HT1080 (cell line): Measurements from ENCODE around the gene TRIM61. TPM values are rescaled to one million over a fixed set of nuclear protein-coding genes. Genes with fewer than 3 reads are reported as not detected.
"Not testable (repeated sequence)": the region's sequence is repeated elsewhere in the genome, so short reads cannot be mapped to it uniquely, and the experiment has no call there.

Source experiments
- DNase-seq: peaks from one replicate; pipeline ENCODE4 v3.0.0-alpha.2; 2015; ENCODE audit warnings: low read depth
- polyA plus RNA-seq, 2 experiments: library from polyadenylated mRNA; depleted of rRNA; stranded (reverse); fragments of >200 nt; gene quantifications; 2 replicates each; pipeline ENCODE4 v1.2.3, GENCODE V29; 2015
- total RNA-seq: library from RNA; depleted of rRNA; stranded (reverse); fragments of >200 nt; shearing (Covaris generic); gene quantifications from 2 replicates; pipeline ENCODE4 v1.2.3, GENCODE V29; 2014; rRNA removed

Gene TRIM61
- 2.4 and 3.9 TPM in 2 replicates for total RNA-seq
- polyA plus RNA-seq (2015; cell fraction: cytosol; rRNA removed) = 2.3 and 2.9 TPM in 2 replicates
- polyA plus RNA-seq (2015; cell fraction: nucleus; rRNA removed) = 2.3 and 2.9 TPM in 2 replicates

DNA sequence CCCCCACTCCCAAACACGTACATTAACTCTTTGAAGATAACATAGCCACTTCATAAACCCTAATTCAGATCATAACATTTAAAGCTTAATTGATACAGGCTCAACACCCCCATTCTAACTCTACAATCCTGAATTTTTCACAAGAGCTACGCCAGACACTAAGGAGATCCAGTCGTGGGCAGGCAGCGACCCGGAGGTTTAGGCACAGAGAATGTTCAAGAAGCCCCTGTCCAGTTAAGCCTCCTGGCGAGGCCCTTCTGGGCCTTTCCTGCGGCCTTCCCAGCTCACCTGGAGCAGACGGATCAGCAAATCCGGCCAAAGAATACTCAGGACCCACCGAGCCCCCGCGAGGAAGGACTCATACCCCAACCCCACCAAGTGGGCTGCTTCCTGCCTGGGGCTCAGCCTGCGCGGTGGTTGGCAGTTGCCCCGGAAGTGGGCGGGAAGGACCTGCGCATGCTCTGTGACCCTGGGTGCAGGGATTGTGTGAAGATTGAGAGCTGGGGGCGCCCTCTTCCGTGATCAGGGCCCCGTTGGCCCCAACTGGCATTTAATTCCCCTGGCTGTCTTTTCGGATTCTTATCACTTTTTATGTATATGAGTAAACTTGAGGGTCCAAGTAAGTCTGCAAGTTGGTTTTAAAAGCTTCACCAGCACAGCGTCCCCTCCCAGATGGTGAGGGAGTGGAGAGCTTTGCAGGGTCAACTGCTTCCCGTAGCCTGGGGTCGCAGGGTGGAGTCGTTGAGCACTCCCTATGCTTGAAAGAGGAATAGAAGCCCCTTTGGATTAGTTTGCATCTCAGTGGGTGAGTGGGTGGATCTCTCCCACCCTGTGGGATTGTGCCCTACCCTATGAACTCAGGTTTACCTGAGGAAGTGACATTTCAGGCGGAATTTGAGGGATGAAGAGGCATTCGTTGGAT lies at the start of gene TRIM61:
TRIM61 (minus strand) TSS at position 415 of the 922 bp plus-strand sequence. CDS start 7,655 bp downstream, outside the sequence.
- peak; percentile 70 for DNase-seq

DNA sequence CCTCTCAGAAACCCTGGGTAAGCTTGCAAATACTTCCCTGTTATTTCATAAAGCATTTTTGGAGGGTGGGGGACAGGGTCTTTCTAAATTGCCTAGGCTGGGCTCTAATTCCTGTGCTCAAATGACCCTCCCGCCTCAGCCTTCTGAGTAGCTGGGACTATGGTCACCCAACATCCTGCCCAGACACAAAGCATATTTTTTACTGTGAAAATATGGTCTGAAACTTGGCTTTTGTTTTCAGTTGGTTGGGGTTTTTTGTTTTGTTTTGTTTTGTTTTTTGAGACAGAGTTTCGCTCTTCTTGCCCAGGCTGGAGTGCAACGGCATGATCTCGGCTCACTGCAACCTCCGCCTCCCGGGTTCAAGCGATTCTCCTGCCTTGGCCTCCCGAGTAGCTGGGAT lies 48.3 kb upstream of the TRIM61 start:
- DNase-seq = not testable (repeated sequence)

DNA sequence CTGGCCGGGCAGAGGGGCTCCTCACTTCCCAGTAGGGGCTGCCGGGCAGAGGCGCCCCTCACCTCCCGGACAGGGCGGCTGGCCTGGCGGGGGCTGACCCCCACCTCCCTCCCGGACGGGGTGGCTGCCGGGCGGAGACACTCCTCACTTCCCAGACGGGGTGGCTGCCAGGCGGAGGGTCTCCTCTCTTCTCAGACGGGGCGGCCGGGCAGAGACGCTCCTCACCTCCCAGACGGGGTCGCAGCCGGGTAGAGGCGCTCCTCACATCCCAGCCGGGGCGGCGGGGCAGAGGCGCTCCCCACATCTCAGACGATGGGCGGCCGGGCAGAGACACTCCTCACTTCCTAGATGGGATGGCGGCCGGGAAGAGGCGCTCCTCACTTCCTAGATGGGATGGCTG lies 42.5 kb upstream of the TRIM61 start:
- DNase-seq = not testable (repeated sequence)

DNA sequence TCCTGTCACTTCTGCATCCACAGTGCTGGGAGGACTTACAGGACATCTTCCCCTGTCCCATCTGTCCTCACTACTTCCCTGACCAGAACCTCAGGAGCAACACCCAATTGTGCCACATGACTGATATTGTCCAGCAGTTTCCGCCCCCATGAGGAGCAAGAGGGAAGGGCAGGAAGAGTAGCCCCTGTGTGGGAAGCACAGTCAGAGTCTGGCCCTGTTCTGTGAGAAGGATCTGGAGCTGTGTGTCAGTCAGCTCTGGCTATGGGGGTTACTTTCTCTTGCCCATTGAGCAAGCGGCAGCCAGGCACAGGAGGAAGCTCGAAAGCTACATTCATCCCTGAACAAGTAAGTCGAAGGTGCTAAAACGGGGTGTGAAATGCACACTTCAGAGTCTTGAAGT lies 39.5 kb upstream of the TRIM61 start:
- DNase-seq = peak; percentile 44

DNA sequence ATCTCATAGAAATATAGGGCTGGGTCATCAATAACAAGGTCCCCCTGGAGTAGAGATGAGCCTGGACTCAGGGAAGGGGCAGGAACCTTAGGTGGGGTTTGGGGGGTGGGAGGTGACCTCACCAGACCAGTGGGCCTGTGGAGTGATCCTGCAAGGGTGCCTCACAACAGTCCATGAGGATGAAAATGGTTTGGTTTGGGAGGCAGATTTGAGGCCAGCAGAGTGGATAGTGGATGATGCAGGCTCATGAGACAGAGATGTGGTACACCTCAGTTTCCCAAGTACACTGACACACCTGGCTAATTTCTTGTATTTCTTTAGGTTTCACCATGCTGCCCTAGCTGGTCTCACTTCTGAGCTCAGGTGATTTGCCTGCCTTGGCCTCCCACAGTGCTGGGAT lies 36.2 kb upstream of the TRIM61 start:
- DNase-seq = no peak

DNA sequence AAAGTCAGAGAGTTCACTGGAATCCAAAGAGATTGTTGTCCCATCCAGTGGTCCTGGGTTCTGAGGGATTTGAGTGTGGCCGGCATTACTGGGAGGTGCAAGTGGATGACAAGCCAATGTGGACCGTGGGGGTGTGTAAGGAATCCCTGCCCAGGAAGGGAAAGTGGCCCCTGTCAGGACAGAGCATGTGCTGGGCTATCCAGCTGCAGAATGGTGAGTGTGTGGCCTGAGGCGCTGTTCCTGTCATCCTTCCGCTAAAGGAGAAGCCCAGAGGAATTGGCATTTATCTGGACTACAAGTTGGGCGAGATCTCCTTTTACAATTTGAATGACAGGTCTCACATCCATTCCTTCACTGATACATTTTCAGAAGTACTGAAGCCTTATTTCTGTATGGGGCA lies 33.9 kb upstream of the TRIM61 start:
- DNase-seq = no peak

DNA sequence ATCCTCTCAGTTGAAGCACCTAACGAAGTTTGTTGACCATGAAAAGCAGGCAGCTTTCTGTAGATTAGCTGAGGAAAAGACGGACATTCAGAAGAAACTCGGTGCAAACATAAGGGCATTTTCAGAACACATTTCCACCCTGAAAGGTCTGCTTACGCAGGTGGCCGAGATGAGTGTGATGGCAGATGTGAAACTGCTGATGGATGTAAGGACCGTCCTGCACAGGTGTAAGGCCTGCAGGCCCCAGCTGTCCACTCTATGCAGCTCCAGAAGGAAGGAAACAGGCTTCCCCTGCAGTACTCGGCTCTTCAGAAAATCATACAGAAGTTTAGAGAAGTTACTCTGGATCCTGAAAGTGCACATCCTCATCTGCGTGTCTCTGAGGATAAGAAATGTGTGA lies 33.5 kb upstream of the TRIM61 start:
- no peak for DNase-seq

DNA sequence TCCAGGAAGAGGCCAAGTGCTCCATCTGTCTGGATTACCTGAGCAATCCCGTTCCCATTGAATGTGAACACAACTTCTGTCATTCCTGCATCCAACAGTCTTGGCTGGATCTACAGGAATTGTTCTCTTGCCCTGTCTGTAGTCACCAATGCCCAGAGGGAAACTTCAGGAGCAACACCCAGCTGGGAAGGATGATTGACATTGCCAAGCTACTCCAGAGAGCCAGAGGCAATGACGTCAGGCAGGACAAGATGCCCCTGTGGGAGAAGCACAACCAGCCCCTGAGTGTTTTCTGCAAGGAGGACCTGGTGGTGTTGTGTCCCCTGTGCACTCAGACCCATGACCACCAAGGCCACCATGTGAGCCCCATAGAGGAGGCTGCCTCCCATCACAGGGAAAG lies 33.0 kb upstream of the TRIM61 start:
- DNase-seq = no peak

DNA sequence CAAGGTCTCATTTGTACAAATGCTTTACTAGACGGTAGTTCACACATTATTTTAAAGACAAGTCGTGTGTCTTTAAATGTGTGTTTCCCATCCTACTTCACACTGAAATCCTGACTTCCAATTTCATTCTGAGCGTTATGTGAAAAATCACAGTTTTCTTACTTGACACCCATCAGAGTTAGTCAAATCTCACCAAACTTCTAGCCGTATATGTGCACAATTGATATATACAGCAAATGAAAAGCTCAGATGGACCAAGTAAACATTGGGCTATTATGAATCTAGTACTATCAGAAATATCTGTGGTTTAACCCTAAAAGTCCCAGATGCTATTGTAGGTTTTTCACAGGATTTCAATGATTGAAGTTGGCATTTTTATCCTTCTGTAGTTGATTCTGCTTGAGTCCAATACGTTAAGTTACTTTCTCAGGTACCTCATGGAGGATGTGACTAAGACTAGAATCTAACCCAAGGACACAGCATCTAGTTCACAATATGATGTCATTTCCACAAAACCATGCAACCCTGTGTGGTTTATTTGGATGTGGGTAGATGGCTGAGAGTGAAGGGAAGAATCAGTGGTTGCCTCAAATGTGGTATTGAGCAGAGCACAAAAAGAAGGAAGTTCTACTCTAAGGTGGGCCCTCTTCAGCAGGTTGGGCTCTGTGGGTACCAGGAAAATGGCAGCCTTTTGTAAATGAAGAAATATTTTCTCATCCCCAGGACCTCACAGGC lies 32.2 kb upstream of the TRIM61 start:
- peak; percentile 54 for DNase-seq

DNA sequence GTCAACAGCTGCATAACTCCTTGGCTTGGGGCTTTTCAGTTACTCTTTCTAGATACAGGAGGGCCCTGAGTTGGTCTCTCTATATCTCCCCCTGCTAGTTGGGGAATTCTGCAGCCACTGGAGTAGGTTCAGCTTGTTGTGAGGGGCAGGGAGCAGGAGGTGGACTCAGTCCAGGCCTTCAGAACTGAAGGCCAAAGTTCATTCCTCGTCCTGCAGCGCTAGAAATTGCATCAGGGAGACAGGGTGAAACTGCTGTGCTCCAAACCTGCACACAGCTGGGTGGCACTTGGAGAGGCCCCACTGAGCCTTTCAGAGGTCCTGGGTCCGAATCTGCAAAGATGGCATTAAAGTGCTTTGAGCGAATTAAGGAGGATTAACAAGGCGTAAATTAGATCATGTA lies 29.4 kb upstream of the TRIM61 start:
- DNase-seq = no peak

DNA sequence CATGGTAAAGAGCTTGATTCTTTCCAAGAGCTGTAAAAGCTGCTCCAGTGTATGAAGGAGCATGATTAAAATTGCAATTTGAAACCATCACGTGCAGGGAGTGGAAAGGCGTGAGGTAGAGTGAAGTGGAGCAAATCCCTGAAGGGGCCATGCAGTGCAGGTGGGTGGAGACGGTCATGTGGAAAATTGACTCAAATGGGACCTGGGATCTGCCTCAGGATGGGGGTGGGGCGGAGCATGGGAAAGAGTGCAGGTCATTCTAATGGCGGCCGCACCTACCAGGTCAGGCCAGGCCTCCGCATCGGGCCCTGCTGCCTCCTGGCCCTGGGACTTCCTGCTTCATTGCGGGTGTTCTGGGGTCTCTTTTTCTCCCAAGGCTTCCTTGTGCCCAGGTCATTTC lies 29.0 kb upstream of the TRIM61 start:
- DNase-seq = no peak

DNA sequence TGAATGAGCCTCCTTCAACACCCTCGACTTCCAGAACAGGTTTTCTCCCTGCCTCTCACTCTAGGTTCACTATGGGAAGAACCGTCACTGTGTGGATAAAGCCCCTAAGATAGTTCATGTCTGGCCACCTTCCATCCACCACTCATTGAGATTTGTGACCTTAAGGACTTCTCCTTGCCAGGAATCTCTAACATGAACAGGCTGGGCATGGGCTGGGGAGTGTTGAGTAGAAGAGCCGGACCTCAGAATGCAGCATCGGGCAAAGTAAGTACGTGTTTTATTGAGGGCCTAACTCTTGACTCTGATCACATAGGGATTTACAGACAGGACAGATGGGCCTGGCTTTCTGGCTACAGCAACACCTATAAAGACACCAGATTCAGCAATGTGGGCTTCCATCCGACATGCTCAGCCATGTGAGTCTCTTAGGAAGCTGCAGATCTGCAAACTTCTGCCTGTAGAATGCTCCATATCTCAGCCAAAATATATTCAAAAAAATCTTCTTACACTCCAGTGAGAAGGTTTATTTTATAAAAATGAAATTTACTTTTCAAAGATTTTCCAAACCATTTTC lies 28.0 kb upstream of the TRIM61 start:
- DNase-seq = no peak

DNA sequence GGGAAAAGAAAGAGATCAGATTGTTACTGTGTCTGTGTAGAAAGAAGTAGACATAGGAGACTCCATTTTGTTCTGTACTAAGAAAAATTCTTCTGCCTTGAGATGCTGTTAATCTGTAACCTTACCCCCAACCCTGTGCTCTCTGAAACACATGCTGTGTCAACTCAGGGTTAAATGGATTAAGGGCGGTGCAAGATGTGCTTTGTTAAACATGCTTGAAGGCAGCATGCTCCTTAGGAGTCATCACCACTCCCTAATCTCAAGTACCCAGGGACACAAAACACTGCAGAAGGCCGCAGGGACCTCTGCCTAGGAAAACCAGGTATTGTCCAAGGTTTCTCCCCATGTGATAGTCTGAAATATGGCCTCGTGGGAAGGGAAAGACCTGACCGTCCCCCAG lies 24.5 kb upstream of the TRIM61 start:
- DNase-seq = not testable (repeated sequence)

DNA sequence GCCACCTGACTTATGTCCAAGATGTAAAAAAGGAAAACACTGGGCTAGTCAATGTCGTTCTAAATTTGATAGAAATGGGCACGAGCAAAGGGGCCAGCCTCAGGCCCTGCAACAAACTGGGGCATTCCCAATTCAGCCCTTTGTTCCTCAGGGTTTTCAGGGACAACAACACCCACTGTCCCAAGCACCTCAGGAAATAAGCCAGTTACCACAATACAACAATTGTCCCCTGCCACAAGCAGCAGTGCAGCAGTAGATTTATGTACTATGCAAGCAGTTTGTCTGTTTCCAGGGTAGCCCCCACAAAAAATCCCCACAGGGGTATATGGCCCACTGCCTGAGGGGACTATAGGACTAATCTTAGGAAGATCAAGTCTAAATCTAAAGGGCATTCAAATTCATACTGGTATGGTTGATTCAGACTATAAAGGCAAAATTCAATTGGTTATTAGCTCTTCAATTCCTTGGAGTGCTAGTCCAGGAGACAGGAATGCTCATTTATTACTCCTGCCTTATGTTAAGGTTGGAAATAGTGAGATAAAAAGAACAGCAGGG lies 21.1 kb upstream of the TRIM61 start:
- not testable (repeated sequence) for DNase-seq

DNA sequence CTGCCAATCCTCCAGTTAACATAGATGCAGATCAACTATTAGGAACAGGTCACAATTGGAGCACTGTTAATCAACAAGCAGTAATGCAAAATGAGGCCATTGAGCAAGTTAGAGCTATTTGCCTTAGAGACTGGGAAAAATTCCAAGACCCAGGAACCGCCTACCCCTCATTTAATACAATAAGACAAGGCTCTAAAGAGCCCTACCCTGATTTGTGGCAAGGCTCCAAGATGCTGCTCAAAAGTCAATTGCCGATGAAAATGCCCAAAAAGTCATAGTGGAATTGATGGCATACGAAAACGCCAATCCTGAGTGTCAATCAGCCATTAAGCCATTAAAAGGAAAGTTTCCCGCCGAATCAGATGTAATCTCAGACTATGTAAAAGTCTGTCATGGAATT lies 20.5 kb upstream of the TRIM61 start:
- DNase-seq = no peak

DNA sequence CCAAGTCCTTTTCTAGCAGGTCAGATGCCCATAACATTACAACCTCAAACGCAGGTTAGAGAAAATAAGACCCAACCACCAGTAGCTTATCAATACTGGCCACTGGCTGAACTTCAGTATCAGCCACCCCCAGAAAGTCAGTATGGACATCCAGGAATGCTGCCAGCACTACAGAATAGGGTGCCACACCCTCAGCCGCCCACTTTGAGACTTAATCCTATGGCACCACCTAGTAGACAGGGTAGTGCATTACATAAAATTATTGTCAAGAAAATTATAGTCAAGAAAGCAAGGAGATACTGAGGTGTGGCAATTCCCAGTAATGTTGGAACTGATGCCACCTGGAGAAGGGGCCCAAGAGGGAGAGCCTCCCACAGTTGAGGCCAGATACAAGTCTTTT lies 19.9 kb upstream of the TRIM61 start:
- peak; percentile 35 for DNase-seq

DNA sequence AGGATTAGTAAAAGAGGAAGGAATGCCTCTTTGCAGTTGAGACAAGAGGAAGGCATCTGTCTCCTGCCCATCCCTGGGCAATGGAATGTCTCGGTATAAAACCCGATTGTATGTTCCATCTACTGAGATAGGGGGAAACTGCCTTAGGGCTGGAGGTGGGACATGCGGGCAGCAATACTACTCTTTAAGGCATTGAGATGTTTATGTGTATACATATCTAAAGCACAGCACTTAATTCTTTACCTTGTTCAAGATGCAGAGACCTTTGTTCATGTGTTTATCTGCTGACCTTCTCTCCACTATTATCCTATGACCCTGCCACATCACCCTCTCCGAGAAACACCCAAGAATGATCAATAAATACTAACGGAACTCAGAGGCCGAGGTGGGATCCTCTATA lies 18.7 kb upstream of the TRIM61 start:
- DNase-seq = not testable (repeated sequence)

DNA sequence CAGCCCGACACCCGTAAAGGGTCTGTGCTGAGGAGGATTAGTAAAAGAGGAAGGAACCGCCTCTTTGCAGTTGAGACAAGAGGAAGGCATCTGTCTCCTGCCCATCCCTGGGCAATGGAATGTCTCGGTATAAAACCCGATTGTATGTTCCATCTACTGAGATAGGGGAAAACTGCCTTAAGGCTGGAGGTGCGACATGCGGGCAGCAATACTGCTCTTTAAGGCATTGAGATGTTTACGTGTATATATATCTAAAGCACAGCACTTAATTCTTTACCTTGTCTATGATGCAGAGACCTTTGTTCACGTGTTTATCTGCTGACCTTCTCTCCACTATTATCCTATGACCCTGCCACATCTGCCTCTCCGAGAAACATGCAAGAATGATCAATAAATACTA lies 13.3 kb upstream of the TRIM61 start:
- DNase-seq = not testable (repeated sequence)

DNA sequence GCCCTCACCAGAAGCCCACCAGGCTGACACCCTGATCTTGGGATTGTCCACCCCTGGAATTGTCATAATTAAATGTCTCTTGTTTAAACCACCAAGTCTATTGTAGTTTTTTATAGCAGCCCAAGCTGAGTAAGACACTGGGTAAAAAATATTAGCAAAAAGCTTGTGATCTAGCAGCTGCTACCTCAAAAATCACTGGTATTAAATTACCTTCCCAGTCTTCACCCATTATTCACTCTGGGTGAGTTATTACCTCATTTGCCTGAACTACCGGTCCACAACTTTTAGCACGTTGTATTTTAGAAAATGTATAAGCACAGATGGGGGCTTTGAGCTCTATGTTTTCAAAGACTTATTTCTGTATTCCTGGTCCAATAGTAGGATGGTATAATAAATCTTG lies 12.0 kb upstream of the TRIM61 start:
- no peak for DNase-seq

DNA sequence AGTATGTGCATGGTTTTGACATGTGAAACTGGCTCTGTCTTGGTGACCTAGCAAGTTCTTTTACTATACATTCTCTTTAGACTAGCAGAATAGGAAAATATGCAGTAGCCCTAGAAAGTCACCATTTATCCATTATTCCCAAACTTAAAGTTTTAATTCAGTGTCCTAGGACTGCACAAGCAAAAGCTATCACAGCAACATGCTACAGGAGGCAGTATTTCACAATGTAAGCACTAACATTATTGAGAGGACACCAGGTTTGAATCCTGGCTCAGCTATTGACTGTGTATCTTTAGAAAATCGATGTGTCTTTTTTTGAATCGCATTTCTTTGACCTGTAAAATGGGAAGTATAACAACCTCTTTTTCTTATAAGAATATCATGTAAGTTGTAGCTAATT lies 5.5 kb downstream of the TRIM61 start:
- not testable (repeated sequence) for DNase-seq

DNA sequence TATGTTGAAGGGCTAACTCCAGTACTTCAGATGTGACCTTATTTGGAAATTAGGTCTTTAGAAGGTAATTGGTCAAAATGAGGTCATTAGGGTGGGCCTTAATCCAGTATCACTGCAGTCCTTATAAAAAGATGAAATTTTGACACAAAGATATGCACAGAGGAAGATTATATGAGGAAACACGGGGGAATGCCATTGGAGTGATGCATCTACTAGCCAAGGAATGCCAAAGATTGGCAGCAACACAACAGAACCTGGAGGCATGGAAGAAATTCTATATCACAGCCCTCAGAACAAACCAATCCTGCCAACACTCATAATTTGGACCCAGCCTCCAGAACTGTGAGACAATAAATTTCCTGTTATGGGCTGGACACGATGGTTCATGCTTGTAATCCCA lies 17.6 kb downstream of the TRIM61 start:
- peak; percentile 73 for DNase-seq

DNA sequence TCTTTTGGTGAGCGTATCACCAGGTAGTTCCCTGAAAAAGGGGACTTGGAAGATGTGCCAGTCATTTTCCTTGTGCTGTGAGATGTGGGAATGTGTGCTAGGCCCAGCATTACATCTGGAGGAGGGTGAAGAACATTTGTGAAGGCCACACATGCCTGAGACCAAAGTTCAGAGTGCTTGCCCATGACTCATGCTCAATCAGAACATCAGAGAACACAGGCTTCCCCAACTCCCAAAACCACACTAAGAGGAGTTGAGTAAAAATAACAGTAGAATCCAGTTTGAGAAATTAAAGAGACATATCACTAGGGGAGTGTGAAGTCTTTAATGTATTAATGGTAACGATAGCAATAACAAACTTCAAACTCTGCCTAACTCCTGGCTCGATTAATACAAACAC lies 18.0 kb downstream of the TRIM61 start:
- peak; percentile 63 for DNase-seq
